Neural progenitor cell (in vitro differentiated cells): ENCODE measurements around the gene TMEM253. TPM values are rescaled to one million over a fixed set of nuclear protein-coding genes. Genes with fewer than 3 reads are reported as not detected.

Source experiments
- DNase-seq: peaks from one replicate; pipeline ENCODE4 v3.0.0-alpha.2; 2016; ENCODE audit warnings: low spot score
- H2AFZ ChIP-seq: fragments of 200-600 bp; sonication (generic); replicated peaks from 2 replicates; pipeline ENCODE4 v1.6.1; 2016; ENCODE audit warnings: antibody characterized with exemption
- H3F3A ChIP-seq: fragments of 200-600 bp; sonication (generic); 2 replicates; pipeline ENCODE4 v1.6.1; 2016; ENCODE audit warnings: antibody characterized with exemption, low read depth
- H3K27ac ChIP-seq: fragments of 200-600 bp; sonication (generic); 2 replicates; pipeline ENCODE4 v1.5.1; 2016; ENCODE audit warnings: mild to moderate bottlenecking
- H3K27me3 ChIP-seq: fragments of 200-600 bp; sonication (generic); 2 replicates; pipeline ENCODE4 v1.6.1; 2016; ENCODE audit warnings: mild to moderate bottlenecking, moderate library complexity
- H3K36me3 ChIP-seq: fragments of 200-600 bp; sonication (generic); 2 replicates; pipeline ENCODE4 v1.5.1; 2016
- H3K4me1 ChIP-seq: fragments of 200-600 bp; sonication (generic); 2 replicates; pipeline ENCODE4 v1.6.1; 2016; ENCODE audit warnings: mixed run types
- H3K4me2 ChIP-seq: fragments of 200-600 bp; sonication (generic); 2 replicates; pipeline ENCODE4 v1.6.1; 2016
- H3K4me3 ChIP-seq: fragments of 200-600 bp; sonication (generic); 2 replicates; pipeline ENCODE4 v1.5.1; 2016
- H3K79me2 ChIP-seq: fragments of 200-600 bp; sonication (generic); 2 replicates; pipeline ENCODE4 v1.6.1; 2016; ENCODE audit warnings: low read depth
- H3K9ac ChIP-seq: fragments of 200-600 bp; sonication (generic); 2 replicates; pipeline ENCODE4 v1.6.1; 2016
- H3K9me3 ChIP-seq: fragments of 200-600 bp; sonication (generic); 2 replicates; pipeline ENCODE4 v1.5.1; 2016; ENCODE audit warnings: low read depth
- H4K20me1 ChIP-seq: fragments of 200-600 bp; sonication (generic); 2 replicates; pipeline ENCODE4 v1.6.1; 2016; ENCODE audit warnings: low read depth
- H3K27ac Mint-ChIP-seq: 3 replicates; pipeline ENCODE4 v1.8.0; 2021; ENCODE audit warnings: mixed read lengths
- H3K27me3 Mint-ChIP-seq: 2 replicates; pipeline ENCODE4 v1.8.0; 2022; ENCODE audit warnings: low read depth, mild to moderate bottlenecking, inconsistent platforms, moderate library complexity, mixed read lengths; ENCODE audit not compliant: insufficient read depth
- H3K36me3 Mint-ChIP-seq: 3 replicates; pipeline ENCODE4 v1.8.0; 2021; ENCODE audit warnings: mixed read lengths
- H3K4me1 Mint-ChIP-seq: 3 replicates; pipeline ENCODE4 v1.8.0; 2021; ENCODE audit warnings: mixed read lengths
- H3K4me3 Mint-ChIP-seq: 3 replicates; pipeline ENCODE4 v1.8.0; 2021; ENCODE audit warnings: mild to moderate bottlenecking, moderate library complexity, mixed read lengths
- H3K9me3 Mint-ChIP-seq: 3 replicates; pipeline ENCODE4 v1.8.0; 2020; ENCODE audit warnings: mixed read lengths
- CTCF ChIP-seq: fragments of 200-600 bp; sonication (generic); IDR thresholded peaks from 2 replicates; pipeline ENCODE4 v1.5.1; 2017; ENCODE audit warnings: antibody characterized with exemption, mild to moderate bottlenecking
- EZH2 ChIP-seq: fragments of 200-600 bp; sonication (generic); IDR thresholded peaks from 2 replicates; pipeline ENCODE4 v1.6.1; 2017; ENCODE audit warnings: antibody characterized with exemption, mild to moderate bottlenecking, moderate library complexity
- EZH2phosphoT487 ChIP-seq: fragments of 200-600 bp; sonication (generic); IDR thresholded peaks from 2 replicates; pipeline ENCODE4 v1.6.1; 2017; ENCODE audit warnings: antibody characterized with exemption
- total RNA-seq: library from RNA; depleted of rRNA; stranded (reverse); fragments of >200 nt; gene quantifications from 2 replicates; pipeline ENCODE4 v1.2.3, GENCODE V29; 2015; ENCODE audit warnings: low replicate concordance

Gene TMEM253
- total RNA-seq, 1 donor from 2014 or later = 0.22 TPM

DNA sequence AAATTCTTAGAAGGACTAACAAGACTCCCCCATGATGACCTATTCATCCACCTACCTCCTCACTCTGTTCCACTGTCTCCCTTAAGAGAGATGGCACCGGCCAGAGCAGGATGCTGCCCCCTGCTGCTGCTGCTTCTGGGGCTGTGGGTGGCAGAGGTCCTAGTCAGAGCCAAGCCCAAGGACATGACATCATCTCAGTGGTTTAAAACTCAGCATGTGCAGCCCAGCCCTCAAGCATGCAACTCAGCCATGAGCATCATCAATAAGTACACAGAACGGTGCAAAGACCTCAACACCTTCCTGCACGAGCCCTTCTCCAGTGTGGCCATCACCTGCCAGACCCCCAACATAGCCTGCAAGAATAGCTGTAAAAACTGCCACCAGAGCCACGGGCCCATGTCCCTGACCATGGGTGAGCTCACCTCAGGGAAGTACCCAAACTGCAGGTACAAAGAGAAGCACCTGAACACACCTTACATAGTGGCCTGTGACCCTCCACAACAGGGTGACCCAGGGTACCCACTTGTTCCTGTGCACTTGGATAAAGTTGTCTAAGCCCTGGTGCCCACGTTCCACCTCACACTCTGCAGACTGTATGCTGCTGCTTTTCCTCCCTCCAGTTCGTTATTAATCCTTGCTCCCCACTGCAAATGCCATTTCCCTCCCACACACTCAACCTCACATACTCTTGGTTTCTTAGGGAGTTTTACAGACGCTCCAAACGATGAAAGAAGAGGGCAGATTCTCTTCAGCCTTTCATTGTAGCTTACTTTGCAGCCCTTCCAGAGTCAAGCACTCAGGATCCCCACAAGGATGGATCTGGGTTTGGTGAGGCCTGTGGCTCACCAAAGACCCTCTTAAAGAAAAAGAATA is 42.8 kb upstream of the TMEM253 start, which contains the start of gene RNASE8:
RNASE8 (plus strand) TSS at position 20 of the 873 bp plus-strand sequence; CDS start at position 91, 71 bp downstream.
- no peak for TF ChIP-seq EZH2phosphoT487
- no peak for TF ChIP-seq CTCF
- TF ChIP-seq EZH2 = no peak

DNA sequence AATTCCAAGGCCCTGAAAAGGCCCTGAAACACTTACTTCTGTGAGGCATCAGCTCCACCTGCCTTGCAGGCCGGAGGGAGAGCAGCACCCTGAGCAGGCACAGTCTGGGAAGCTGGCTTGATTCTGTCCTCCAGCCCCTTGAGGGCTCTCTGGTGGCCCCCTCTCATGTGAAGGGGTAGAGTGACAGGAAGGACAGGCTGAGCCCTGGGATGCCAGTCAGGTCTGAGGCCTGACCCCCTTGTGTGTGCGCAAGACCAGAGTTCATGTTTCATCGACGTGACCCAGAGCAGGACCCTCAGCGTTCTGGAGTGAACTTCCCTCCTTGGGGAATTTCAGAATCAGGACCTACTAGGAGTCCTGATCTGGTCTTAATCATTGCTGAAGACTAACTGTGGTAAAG is 42.0 kb upstream of the TMEM253 start:
- Histone ChIP-seq H3K79me2 (no peaks in the 10 kb centered on the region), H3K9me3 (no peaks in the 10 kb centered on the region), H3K9ac (no peak overlapping the region), H2AFZ (no peak overlapping the region), H3K4me3 (no peak overlapping the region), H3K4me2 (no peak overlapping the region), H3K27me3 (no peaks in the 10 kb centered on the region), H3F3A (no peaks in the 10 kb centered on the region), H3K4me1 (peaks cover 4% of the 10 kb centered on the region), H3K36me3 (no peaks in the 10 kb centered on the region), H4K20me1 (no peaks in the 10 kb centered on the region), H3K27ac (no peak overlapping the region)
- Mint-ChIP-seq H3K27ac (no peak overlapping the region), H3K4me3 (no peak overlapping the region), H3K36me3 (no peaks in the 10 kb centered on the region), H3K4me1 (peaks cover 24% of the 10 kb centered on the region), H3K27me3 (peaks cover 5% of the 10 kb centered on the region), H3K9me3 (no peaks in the 10 kb centered on the region)
- no peak for DNase-seq
- TF ChIP-seq EZH2 = no peak
- TF ChIP-seq CTCF = no peak
- TF ChIP-seq EZH2phosphoT487 = no peak

More for the DNA sequence above, 42.8 kb upstream of the TMEM253 start, which contains the start of gene RNASE8:
- no peaks in the 10 kb centered on the region for H3K36me3 Mint-ChIP-seq
- H3K4me1 Mint-ChIP-seq = peaks cover 15% of the 10 kb centered on the region
- Histone ChIP-seq H3K9ac (no peak within 1 kb of the TSS), H2AFZ (no peak within 1 kb of the TSS), H3K79me2 (no peaks in the 10 kb centered on the region), H3K4me1 (no peaks in the 10 kb centered on the region), H3K4me2 (no peak within 1 kb of the TSS), H3K27me3 (no peaks in the 10 kb centered on the region), H4K20me1 (no peaks in the 10 kb centered on the region), H3F3A (no peaks in the 10 kb centered on the region), H3K27ac (no peak within 1 kb of the TSS), H3K9me3 (no peaks in the 10 kb centered on the region), H3K4me3 (no peak within 1 kb of the TSS), H3K36me3 (no peaks in the 10 kb centered on the region)
- no peak within 1 kb of the TSS for H3K27ac Mint-ChIP-seq
- no peak within 1 kb of the TSS for H3K4me3 Mint-ChIP-seq
- no peaks in the 10 kb centered on the region for H3K9me3 Mint-ChIP-seq
- H3K27me3 Mint-ChIP-seq = peaks cover 5% of the 10 kb centered on the region
- no peak for DNase-seq

DNA sequence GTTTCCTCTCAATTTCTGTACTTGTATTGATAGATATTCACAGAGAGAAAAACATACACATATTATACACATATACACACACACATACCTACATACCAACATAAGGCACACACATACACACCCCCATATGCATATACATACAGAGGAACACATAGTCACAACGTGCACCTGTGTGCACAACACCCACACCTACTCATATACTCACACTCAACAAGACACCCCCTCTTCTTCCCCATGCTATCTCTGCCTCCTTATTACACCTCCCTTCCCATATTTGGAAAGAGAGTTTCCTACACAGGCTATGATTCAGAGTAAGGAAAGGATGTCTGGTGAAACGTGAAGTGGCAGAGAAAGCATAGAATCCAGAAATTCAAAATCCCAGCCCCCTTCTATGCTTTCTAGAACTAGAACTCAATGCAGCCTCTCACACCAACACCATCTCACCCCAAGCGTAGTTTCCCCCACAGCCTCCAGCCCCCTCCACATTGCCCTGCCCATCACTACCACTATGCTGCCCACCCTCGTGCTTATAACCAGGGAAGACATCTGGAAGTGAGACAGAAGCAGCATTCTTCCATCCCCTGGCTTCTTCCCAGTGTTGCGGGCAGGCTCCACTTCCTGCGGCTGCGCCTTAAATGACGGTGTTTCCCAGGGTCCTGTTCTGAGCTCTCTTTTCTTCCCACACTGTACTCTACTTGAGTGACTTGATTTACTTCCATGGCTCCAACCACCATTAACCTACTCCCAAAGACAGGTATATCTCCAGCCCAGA is 40.8 kb upstream of the TMEM253 start:
- H3K4me3 Mint-ChIP-seq = no peak overlapping the region
- H3K36me3 ChIP-seq = no peaks in the 10 kb centered on the region

More for the DNA sequence above, 40.8 kb upstream of the TMEM253 start:
- Mint-ChIP-seq H3K27me3 (peaks cover 5% of the 10 kb centered on the region), H3K9me3 (no peaks in the 10 kb centered on the region), H3K4me1 (peaks cover 21% of the 10 kb centered on the region), H3K27ac (no peak overlapping the region), H3K36me3 (no peaks in the 10 kb centered on the region)
- Histone ChIP-seq H4K20me1 (no peaks in the 10 kb centered on the region), H2AFZ (no peak overlapping the region), H3K4me2 (no peak overlapping the region), H3K27me3 (no peaks in the 10 kb centered on the region), H3K27ac (no peak overlapping the region), H3K9me3 (no peaks in the 10 kb centered on the region), H3K4me1 (peaks cover 4% of the 10 kb centered on the region), H3K79me2 (no peaks in the 10 kb centered on the region), H3K4me3 (no peak overlapping the region), H3K9ac (no peak overlapping the region), H3F3A (no peaks in the 10 kb centered on the region)
- TF ChIP-seq EZH2phosphoT487 = no peak
- no peak for TF ChIP-seq CTCF
- no peak for TF ChIP-seq EZH2
- DNase-seq = no peak
